Mesendoderm (in vitro differentiated cells): ENCODE data around the gene TMEM203.

Experiments
- DNase-seq: peaks from one replicate; pipeline ENCODE4 v3.0.0; 2013
- H2AK5ac ChIP-seq: 2 replicates; pipeline ENCODE4 v1.6.1; 2013; ENCODE audit warnings: low read length, inconsistent platforms
- H2BK120ac ChIP-seq: 2 replicates; pipeline ENCODE4 v1.6.1; 2013; ENCODE audit warnings: low read depth, mild to moderate bottlenecking, low read length, moderate library complexity, mixed read lengths
- H2BK15ac ChIP-seq: replicated peaks from 2 replicates; pipeline ENCODE4 v1.6.1; 2013; ENCODE audit warnings: low read depth, mild to moderate bottlenecking, moderate library complexity
- H2BK5ac ChIP-seq: 2 replicates; pipeline ENCODE4 v1.6.1; 2013; ENCODE audit warnings: low read length, inconsistent platforms
- H3K18ac ChIP-seq: 2 replicates; pipeline ENCODE4 v1.6.1; 2013; ENCODE audit warnings: mild to moderate bottlenecking, low read length, mixed read lengths
- H3K23ac ChIP-seq: one replicate; pipeline ENCODE4 v1.6.1; 2013; ENCODE audit warnings: low read length
- H3K27ac ChIP-seq: 2 replicates; pipeline ENCODE4 v1.5.1; 2013; ENCODE audit warnings: low read depth, mild to moderate bottlenecking, inconsistent platforms, low read length, moderate library complexity
- H3K27me3 ChIP-seq: 2 replicates; pipeline ENCODE4 v1.6.1; 2013; ENCODE audit warnings: low read length, control low read depth, mild to moderate bottlenecking, inconsistent platforms; ENCODE audit not compliant: insufficient read depth, poor library complexity
- H3K36me3 ChIP-seq: 2 replicates; pipeline ENCODE4 v1.6.1; 2013; ENCODE audit warnings: low read length, inconsistent platforms; ENCODE audit not compliant: control insufficient read depth, insufficient read depth
- H3K4ac ChIP-seq: one replicate; pipeline ENCODE4 v1.6.1; 2013; ENCODE audit warnings: low read depth, mild to moderate bottlenecking, low read length, moderate library complexity
- H3K4me1 ChIP-seq: 2 replicates; pipeline ENCODE4 v1.6.1; 2013; ENCODE audit warnings: low read depth, low read length, inconsistent platforms; ENCODE audit not compliant: control insufficient read depth
- H3K4me2 ChIP-seq: 2 replicates; pipeline ENCODE4 v1.6.1; 2013; ENCODE audit warnings: low read length
- H3K4me3 ChIP-seq: 2 replicates; pipeline ENCODE4 v1.5.1; 2013; ENCODE audit warnings: mild to moderate bottlenecking, low read length
- H3K56ac ChIP-seq: one replicate; pipeline ENCODE4 v1.6.1; 2013; ENCODE audit warnings: low read length
- H3K79me1 ChIP-seq: 2 replicates; pipeline ENCODE4 v1.6.1; 2013; ENCODE audit warnings: low read length, inconsistent platforms
- H3K79me2 ChIP-seq: 2 replicates; pipeline ENCODE4 v1.6.1; 2013; ENCODE audit warnings: mild to moderate bottlenecking, low read length; ENCODE audit not compliant: control insufficient read depth, insufficient read depth
- H3K9ac ChIP-seq: 2 replicates; pipeline ENCODE4 v1.6.1; 2013; ENCODE audit warnings: low read length, inconsistent platforms
- H4K5ac ChIP-seq: one replicate; pipeline ENCODE4 v1.6.1; 2013; ENCODE audit warnings: low read length
- H4K8ac ChIP-seq: one replicate; pipeline ENCODE4 v1.6.1; 2013; ENCODE audit warnings: low read depth, mild to moderate bottlenecking, control low read depth, low read length, moderate library complexity
- WGBS: extraction: QIAGEN DNeasy Blood & Tissue Kit; methylation state at CpG from one replicate; pipeline ENCODE4 v1.1.7; 2013; ENCODE audit warnings: low lambda C conversion rate, missing lambda C conversion rate; ENCODE audit not compliant: insufficient coverage; ENCODE audit errors: extremely low coverage; 5-methylcytosine and 5-hydroxymethylcytosine counted together

The TMEM203 gene

GRCh38 chr9:137190315-137190856 lies 15.1 kb downstream of the TMEM203 start:
- H3K56ac ChIP-seq = no peak overlapping the region
- no peak overlapping the region for H4K5ac ChIP-seq
- H2AK5ac ChIP-seq = no peak overlapping the region
- peaks cover 19% of the 10 kb centered on the region for H3K79me1 ChIP-seq
- peaks cover 3% of the 10 kb centered on the region for H3K4me1 ChIP-seq
- no CpG with 5 or more reads among the region's 9 CpGs for WGBS
- H3K23ac ChIP-seq = no peak overlapping the region
- no peaks in the 10 kb centered on the region for H3K27me3 ChIP-seq
- no peak overlapping the region for H3K9ac ChIP-seq
- no peak overlapping the region for H3K18ac ChIP-seq
- H2BK5ac ChIP-seq = no peak overlapping the region
- H2BK120ac ChIP-seq = no peak overlapping the region
- no peak overlapping the region for H3K4me3 ChIP-seq
- H2BK15ac ChIP-seq = no peak overlapping the region
- H3K79me2 ChIP-seq = peaks cover 16% of the 10 kb centered on the region
- H3K36me3 ChIP-seq = no peaks in the 10 kb centered on the region
- no peak overlapping the region for H3K27ac ChIP-seq
- H4K8ac ChIP-seq = no peak overlapping the region
- no peak overlapping the region for H3K4ac ChIP-seq
- H3K4me2 ChIP-seq = no peak overlapping the region
- DNase-seq = no peak

GRCh38 chr9:137189297-137190295 lies 15.9 kb downstream of the TMEM203 start:
- H2BK5ac ChIP-seq = no peak overlapping the region
- H3K36me3 ChIP-seq = no peaks in the 10 kb centered on the region
- peaks cover 19% of the 10 kb centered on the region for H3K79me1 ChIP-seq
- H3K79me2 ChIP-seq = peaks cover 16% of the 10 kb centered on the region
- H3K4ac ChIP-seq = no peak overlapping the region
- H3K4me1 ChIP-seq = peaks cover 3% of the 10 kb centered on the region
- H3K4me2 ChIP-seq = peak overlapping the region; percentile 75
- H2BK15ac ChIP-seq = no peak overlapping the region
- H3K4me3 ChIP-seq = peak overlapping the region; percentile 69
- H3K27ac ChIP-seq = peak overlapping the region; percentile 74
- peak overlapping the region; percentile 84 for H3K9ac ChIP-seq
- no peak overlapping the region for H2BK120ac ChIP-seq
- no peaks in the 10 kb centered on the region for H3K27me3 ChIP-seq
- no peak overlapping the region for H4K5ac ChIP-seq
- H3K56ac ChIP-seq = peak overlapping the region; percentile 98
- no peak for DNase-seq
- H4K8ac ChIP-seq = no peak overlapping the region
- WGBS = no CpG with 5 or more reads among the region's 23 CpGs
- H2AK5ac ChIP-seq = no peak overlapping the region
- no peak overlapping the region for H3K18ac ChIP-seq
- peak overlapping the region; percentile 66 for H3K23ac ChIP-seq

GRCh38 chr9:137188490-137189296 lies 16.8 kb downstream of the TMEM203 start, which contains the start of the genes ANAPC2 and SSNA1:
Gene ANAPC2 (minus strand): TSS chr9:137188560. CDS start chr9:137188532, 28 bp downstream.
Gene SSNA1 (plus strand): TSS chr9:137188676. CDS start chr9:137188727, 51 bp downstream.
- no peak within 1 kb of the TSS for H4K5ac ChIP-seq
- peaks cover 3% of the 10 kb centered on the region for H3K4me1 ChIP-seq
- H3K9ac ChIP-seq = peak within 1 kb of the TSS; percentile 84
- H3K27ac ChIP-seq = peak within 1 kb of the TSS; percentile 74
- peaks cover 19% of the 10 kb centered on the region for H3K79me1 ChIP-seq
- H2BK15ac ChIP-seq = no peak within 1 kb of the TSS
- no peaks in the 10 kb centered on the region for H3K36me3 ChIP-seq
- H3K4me2 ChIP-seq = peak within 1 kb of the TSS; percentile 75
- H3K27me3 ChIP-seq = no peaks in the 10 kb centered on the region
- peaks cover 16% of the 10 kb centered on the region for H3K79me2 ChIP-seq
- no peak within 1 kb of the TSS for H4K8ac ChIP-seq
- H3K18ac ChIP-seq = peak within 1 kb of the TSS; percentile 25
- no peak within 1 kb of the TSS for H2BK120ac ChIP-seq
- no CpG with 5 or more reads among the region's 98 CpGs for WGBS
- H3K23ac ChIP-seq = peak within 1 kb of the TSS; percentile 66
- peak within 1 kb of the TSS; percentile 98 for H3K56ac ChIP-seq
- H3K4me3 ChIP-seq = peak within 1 kb of the TSS; percentile 78
- peak within 1 kb of the TSS; percentile 59 for H2BK5ac ChIP-seq
- no peak within 1 kb of the TSS for H2AK5ac ChIP-seq
- no peak within 1 kb of the TSS for H3K4ac ChIP-seq
- DNase-seq = peak; percentile 94

- Histone ChIP-seq H3K27ac (no peak overlapping the region), H3K79me1 (peaks cover 19% of the 10 kb centered on the region), H3K79me2 (peaks cover 16% of the 10 kb centered on the region), H3K4me3 (peak overlapping the region; percentile 78), H3K4me2 (peak overlapping the region; percentile 68), H3K56ac (peak overlapping the region; percentile 90), H3K18ac (no peak overlapping the region), H2BK120ac (no peak overlapping the region), H3K27me3 (no peaks in the 10 kb centered on the region), H2BK15ac (no peak overlapping the region), H4K5ac (no peak overlapping the region), H3K4ac (no peak overlapping the region), H3K36me3 (no peaks in the 10 kb centered on the region), H4K8ac (no peak overlapping the region), H2AK5ac (no peak overlapping the region), H2BK5ac (no peak overlapping the region), H3K9ac (peak overlapping the region; percentile 81), H3K4me1 (peaks cover 3% of the 10 kb centered on the region), H3K23ac (no peak overlapping the region)
- no peak for DNase-seq
- no CpG with 5 or more reads among the region's 31 CpGs for WGBS
Measured at GRCh38 chr9:137188086-137188489, 17.4 kb downstream of the TMEM203 start.

DNA sequence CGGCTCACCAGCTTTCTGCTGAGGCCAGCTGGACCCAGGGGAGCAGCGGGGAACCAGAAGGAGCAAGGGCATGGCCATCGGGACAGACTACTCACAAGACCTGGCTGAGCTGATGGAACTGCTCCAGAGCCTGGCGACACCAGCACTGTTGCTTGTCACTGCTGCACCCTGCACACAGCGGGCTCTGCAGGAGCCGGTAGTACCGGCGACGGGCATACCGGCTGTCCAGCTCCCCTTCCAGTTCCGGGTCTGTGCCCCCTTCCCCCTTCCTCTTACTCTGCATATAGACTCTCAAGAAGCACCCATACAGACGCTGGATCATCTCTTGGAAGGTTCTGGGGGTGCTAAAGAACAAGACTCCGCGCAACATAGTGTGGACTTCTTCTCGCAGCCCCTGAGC lies 18.1 kb downstream of the TMEM203 start:
- Histone ChIP-seq H3K18ac (no peak overlapping the region), H3K4me2 (peak overlapping the region; percentile 68), H3K27ac (no peak overlapping the region), H3K9ac (peak overlapping the region; percentile 81), H3K4me3 (no peak overlapping the region), H3K79me2 (peaks cover 16% of the 10 kb centered on the region), H3K27me3 (no peaks in the 10 kb centered on the region), H3K36me3 (no peaks in the 10 kb centered on the region), H3K4ac (no peak overlapping the region), H2BK15ac (no peak overlapping the region), H2AK5ac (no peak overlapping the region), H3K79me1 (peaks cover 19% of the 10 kb centered on the region), H2BK5ac (no peak overlapping the region), H3K23ac (no peak overlapping the region), H4K8ac (no peak overlapping the region), H2BK120ac (no peak overlapping the region), H3K4me1 (peaks cover 3% of the 10 kb centered on the region), H3K56ac (no peak overlapping the region), H4K5ac (no peak overlapping the region)
- WGBS = no CpG with 5 or more reads among the region's 15 CpGs
- no peak for DNase-seq
